SW480 (cell line): ENCODE data around the gene EFNA2.

Experiments used
- DNase-seq: peaks from one replicate; pipeline ENCODE4 v3.0.0-alpha.2; 2016; ENCODE audit warnings: low spot score

EFNA2 gene

DNA sequence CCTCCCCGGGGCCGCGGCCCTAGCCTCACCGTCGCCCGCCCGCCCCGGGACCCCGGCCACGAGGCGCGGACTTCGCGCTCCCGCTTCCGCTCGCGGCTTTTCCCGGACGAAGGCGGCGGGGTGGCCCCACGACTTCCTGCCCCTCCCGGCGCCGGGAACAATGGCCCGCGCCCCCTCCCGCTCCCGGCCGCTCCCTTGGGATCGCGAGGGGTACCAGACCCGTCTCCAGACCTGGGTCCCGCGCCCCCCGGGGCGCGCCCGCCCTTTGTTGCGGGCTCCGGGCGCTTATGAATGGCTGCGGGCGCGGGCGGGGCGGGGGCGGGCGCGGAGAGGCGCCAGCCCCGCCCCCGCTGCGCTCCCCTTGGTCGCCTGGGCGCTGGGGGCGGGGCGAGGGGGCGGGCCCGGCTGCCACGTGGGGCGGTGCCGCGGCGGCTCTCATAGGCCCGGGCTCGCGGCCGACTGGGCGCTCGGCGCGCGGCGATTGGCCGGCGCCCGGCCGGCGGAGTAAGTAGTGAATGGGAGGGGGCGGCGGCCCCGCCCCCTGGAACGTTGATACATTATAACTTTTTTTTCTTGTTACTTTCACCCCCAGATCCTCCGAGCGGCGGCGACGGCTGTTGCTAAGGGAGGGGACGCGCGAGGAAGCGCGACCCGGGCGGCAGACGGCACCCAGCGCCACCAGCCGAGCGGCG is 36.2 kb upstream of the EFNA2 start:
- peak; percentile 83 for DNase-seq

- DNase-seq, result no peak
Measured at GRCh38 chr19:1249990-1250436, 35.7 kb upstream of the EFNA2 start.

DNA sequence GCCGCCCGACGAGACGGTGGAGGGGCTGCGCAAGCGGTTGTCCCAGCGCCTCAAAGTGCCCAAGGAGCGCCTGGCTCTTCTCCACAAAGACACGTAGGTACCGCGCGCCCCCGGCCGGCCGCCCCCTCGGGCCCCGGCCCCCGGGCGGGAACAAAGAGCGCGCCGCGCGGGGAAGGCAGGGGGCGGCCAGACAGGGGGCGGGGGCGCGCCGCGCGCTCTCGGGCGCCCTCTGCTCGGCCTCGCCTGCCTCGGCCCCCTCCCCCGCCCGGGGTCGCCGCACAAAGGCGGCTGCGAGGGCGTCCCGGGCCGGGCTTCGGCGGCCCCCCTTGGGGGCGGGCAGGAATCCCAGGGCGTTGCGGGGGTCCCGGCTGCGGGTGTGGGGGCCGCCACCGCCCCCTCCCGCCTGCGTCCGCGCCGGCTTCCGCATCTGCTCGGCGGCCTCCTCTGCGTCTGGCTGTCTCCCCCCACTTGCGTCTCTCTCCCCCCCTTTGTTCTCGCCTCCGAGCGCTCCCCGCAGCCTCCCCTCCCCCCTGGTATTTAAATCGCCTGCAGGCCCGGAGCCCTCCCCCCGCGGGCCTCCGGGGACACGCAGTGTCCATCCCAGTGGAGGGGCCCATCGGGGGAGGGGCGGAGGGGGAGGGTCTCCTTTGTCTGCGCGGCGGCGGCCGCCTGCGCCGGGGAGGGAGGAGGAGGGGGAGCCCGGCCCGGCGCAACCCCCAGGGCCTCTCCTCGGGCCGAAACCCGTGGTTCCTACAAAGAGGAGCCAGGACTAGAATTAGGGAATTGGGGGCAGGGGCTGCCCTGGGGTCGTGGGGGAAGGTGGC is 35.0 kb upstream of the EFNA2 start:
- no peak for DNase-seq

GRCh38 chr19:1251330-1252220 is 34.1 kb upstream of the EFNA2 start:
- no peak for DNase-seq

DNA sequence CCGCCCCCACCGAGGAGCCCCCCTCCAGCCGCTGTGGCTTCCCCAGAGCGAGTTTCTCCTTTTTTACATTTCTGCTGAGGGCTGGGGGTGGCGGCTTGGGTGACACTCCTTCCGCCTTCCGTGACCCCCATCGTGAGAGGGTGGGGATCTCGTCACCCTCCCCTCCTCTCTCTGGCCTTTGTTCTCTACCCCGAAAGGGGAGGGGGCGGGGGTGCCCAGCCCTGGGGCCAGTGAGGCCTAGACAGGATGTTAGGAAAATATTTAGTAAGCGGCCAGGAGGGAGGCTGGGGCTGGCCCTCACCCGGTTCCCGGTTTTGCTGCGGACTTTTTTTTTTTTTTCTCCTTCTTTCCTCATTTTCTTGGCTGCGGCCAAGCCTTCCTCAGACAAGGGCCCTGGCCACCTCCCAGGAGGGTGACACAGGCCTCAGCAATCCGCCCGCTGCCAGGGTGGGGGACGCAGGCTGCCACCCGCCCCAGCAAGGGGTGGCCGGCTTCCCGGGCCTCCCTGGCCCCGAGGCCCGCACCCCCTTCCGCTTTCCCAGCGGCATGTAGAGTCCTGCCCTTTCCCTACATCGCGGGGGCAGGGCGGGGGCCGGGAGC is 33.4 kb upstream of the EFNA2 start:
- DNase-seq, result peak; percentile 53

DNA sequence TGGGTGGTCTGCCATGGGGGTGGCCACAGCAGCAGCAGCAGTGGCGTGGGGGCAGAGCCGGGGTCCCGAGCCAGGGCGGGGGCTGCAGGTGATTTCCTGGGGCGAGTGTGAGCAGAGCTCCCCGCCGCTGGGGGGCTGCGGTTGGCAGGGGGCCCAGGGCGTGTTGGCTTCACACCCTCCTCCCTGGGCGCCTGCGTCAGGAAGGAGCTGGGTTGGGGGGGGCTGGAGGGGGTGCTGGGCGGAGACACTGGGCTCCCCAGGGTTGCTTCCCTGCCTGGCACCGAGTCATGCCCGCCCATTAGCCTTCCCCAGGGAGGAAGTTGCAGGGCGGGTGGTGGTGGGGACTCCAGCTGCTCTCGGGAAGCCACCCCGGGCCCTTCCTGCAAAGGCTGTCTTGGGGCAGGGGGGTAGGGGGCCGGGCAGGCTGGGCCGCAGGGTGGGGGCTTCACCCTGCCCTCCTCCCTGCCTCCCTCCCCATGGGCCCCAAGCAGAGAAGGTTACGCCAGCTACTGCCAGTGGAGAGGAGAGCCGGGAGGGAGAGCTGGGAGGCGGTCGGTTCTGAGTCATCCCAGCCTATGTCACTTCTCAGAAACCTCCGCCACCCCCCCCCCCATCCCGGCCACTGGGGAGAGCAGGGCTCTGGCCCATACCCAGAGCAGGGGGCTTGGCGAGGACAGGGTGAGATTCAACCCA is 32.7 kb upstream of the EFNA2 start:
- peak; percentile 71 for DNase-seq

- no peak for DNase-seq
Measured at GRCh38 chr19:1253514-1254080, 32.1 kb upstream of the EFNA2 start.

GRCh38 chr19:1254081-1254527 is 31.6 kb upstream of the EFNA2 start:
- no peak for DNase-seq

DNA sequence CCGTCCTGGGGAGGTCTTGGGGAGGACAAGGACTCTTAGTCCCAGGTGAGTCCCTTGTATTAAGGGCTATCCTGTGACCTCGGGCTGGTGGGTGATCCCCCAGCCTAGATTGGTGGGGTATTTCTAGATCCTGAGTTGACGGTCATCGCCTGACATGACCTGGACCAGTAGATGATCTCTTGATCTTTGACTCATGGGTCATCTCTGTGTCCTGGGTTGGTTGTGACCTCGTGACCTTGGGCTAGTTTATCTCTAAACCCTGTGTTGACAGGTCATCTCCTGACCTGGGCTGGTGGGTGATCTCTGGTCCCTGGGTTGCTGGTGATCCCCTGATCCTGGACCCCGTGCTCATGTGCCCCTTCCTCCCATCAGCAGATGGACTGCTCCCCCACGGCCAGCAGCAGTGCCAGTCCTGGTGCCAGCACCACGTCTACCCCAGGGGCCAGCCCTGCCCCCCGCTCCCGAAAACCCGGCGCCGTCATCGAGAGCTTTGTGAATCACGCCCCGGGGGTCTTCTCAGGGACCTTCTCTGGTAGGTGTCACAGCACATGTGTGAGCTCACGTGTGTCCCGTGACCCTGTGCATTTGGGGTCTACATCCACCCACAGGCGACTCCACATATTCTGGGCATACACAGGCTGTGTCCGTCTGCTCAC is 31.0 kb upstream of the EFNA2 start:
- DNase-seq, result no peak

DNA sequence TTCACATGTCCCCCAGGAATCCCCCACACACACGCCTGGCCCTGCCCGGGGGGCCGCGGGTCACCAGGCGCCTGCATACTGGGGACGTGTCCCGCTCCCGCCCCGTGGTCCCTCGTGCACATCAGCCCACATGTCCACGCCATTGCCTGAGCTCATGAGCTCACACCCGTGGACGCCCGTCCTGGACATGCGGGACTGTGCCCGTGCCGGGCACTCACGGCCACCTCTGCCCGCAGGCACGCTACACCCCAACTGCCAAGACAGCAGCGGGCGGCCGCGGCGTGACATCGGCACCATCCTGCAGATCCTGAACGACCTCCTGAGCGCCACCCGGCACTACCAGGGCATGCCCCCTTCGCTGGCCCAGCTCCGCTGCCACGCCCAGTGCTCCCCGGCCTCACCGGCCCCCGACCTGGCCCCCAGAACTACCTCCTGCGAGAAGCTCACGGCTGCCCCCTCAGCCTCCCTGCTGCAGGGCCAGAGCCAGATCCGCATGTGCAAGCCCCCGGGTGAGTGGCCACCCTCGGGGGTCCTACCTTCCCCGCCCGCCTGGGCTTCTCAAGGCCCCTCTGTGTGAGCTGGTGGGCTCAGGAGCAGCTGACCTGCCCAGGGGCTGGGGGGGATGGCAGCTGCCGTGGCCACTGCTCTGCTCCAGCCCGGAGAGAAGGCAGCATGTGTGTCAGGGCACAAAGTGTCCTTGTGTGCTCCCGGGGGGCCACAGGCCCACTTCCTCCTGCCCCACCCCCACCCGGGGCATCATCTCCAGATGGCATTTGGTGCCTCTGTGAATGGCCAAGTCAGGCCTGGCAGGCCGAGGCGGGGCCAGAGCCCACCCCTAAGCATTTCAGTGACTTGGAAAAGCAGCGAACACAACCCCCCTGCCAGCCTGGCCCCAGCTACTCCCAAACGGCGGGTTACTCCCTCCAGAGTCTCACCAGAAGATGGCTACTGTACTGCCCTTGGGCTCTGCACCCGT is 30.2 kb upstream of the EFNA2 start:
- no peak for DNase-seq

- no peak for DNase-seq
Measured at GRCh38 chr19:1256646-1257474, 28.8 kb upstream of the EFNA2 start.

- DNase-seq, result no peak
Measured at GRCh38 chr19:1257475-1258162, 28.1 kb upstream of the EFNA2 start.

- DNase-seq, result no peak
Measured at GRCh38 chr19:1258163-1258492, 27.5 kb upstream of the EFNA2 start.

DNA sequence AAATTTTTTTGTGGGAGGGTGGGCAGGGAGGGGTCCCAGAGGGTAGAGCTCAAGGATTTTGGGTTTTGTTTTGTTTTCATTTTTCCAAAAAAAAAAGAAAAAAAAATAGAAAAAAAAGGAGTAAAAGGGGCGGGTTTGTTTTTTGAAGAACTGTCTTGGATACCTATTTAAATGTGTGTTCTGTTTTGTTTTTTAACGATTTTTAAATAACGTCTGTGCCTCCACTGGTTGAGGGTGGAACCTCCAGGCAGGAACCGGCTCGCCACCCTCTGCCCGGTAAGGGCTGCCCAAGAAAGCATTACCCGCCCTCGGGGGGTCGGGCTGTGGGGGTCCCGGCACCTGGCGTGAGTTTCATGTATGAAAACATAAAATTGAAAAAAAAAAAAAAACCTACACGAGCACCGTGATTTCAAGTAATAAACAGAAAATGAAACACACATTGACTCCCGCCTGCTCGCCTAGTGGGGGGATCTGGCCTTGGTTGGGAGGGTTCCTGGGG is 26.9 kb upstream of the EFNA2 start:
- no peak for DNase-seq

DNA sequence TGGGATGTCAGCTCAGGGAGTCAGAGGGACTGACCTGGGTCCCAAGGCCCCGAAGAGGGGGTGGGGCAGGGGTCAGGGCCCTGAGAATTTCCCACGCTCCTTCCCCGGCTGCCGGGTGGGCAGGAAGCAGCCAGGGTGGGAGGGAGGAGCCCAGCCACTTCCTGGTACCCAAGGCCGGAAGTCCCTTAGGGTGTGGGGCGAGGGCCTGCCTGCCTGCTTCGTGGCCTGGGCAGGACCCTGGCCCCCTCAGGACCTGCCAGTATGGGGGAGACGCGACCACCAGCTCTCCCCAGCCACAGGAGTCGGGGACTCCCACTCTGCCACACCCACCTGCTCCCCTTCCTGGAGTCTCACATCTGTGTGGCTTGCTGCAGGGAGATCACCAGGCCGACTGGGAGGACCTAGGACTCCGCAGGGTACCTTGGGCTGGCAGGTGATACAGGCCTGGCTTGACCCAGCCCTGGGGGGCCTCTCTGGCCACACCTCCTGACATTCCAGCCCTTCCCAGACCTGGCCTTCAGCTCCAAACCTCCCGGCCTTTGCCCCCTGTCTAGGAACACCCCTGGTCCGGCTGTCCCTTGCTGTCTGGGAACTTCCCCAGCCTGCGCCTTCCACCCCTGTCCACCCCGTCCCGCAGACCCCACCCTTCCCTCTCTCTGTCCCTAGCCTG is 26.3 kb upstream of the EFNA2 start:
- peak; percentile 81 for DNase-seq

- no peak for DNase-seq
Measured at GRCh38 chr19:1259876-1260748, 25.6 kb upstream of the EFNA2 start.
